ENCODE data around the gene VIPR1.

DNA sequence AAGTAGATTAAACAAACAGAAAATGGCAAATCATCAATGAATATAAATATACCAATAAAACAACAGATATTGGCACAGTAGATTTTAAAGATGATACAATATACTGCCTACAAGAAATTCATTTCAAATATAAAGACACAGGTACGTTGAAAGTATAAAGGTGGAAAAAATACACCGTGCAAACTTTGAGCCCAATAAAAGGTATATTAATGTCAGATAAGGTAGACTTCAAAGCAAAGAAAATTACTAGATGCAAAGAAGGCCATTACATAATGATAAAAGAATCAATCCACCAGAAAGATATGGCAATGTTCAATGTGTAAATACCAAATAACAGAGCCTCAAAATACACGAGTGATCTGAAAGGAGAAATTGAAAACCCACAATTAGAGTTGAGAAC is 34.3 kb upstream of the VIPR1 start:
- TF ChIP-seq, protein P1, sequence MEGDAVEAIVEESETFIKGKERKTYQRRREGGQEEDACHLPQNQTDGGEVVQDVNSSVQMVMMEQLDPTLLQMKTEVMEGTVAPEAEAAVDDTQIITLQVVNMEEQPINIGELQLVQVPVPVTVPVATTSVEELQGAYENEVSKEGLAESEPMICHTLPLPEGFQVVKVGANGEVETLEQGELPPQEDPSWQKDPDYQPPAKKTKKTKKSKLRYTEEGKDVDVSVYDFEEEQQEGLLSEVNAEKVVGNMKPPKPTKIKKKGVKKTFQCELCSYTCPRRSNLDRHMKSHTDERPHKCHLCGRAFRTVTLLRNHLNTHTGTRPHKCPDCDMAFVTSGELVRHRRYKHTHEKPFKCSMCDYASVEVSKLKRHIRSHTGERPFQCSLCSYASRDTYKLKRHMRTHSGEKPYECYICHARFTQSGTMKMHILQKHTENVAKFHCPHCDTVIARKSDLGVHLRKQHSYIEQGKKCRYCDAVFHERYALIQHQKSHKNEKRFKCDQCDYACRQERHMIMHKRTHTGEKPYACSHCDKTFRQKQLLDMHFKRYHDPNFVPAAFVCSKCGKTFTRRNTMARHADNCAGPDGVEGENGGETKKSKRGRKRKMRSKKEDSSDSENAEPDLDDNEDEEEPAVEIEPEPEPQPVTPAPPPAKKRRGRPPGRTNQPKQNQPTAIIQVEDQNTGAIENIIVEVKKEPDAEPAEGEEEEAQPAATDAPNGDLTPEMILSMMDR (IDR thresholded peaks at IDR 0.05; ENCODE audit: insufficient read depth, low read length, poor library complexity, severe bottlenecking): no peak
- TF ChIP-seq EZH2phosphoT487 (conservative IDR thresholded peaks at IDR 0.05; ENCODE audit: low read length): no peak

Data from SU-DHL-6 (cell line).